A549 (cell line): ENCODE data around the gene FZD4. TPM values are rescaled to one million over a fixed set of nuclear protein-coding genes. Genes with fewer than 3 reads are reported as not detected.

Experiments used
- ATAC-seq, 2 experiments: fragments of 200-7000 bp in 1 of 2; fragments of >200 bp in 1 of 2; cut with Nextera tagmentation in 1 of 2; cut with Tn5 transposase in 1 of 2; 3 replicates each; pipeline versions ENCODE4 v1.8.0 to v1.9.1; 2018 to 2020; ENCODE audit warnings: mild to moderate bottlenecking in 1 of 2, moderate library complexity in 1 of 2
- CTCF ChIA-PET: fragments of 300-600 bp; sonication (Branson Sonifier 250); formaldehyde crosslinking; extraction: SDS; loops from one replicate; lab custom pipeline; 2021; ENCODE audit warnings: antibody characterized with exemption, inconsistent platforms; lab: Yijun Ruan, JAX
- POLR2A ChIA-PET: fragments of 350-600 bp; formaldehyde crosslinking; extraction: SDS; loops from one replicate; lab custom pipeline; 2021; ENCODE audit warnings: antibody characterized with exemption, inconsistent platforms; lab: Yijun Ruan, JAX
- DNase-seq, 2 experiments: peaks; one replicate each; pipeline versions ENCODE4 v3.0.0 to v3.0.0-alpha.2; 2011 to 2016; ENCODE audit warnings: low read depth in 1 of 2, low spot score in 1 of 2
- FAIRE-seq: peaks from 2 replicates; lab custom pipeline; 2011; peaks lifted over from hg19 to GRCh38; lab: Jason Lieb, UNC
- H3K27ac ChIP-seq, 2 experiments: fragments of >200 bp; sonication (Bioruptor Twin); formaldehyde crosslinking; 3 replicates each; pipeline ENCODE4 v1.5.1; 2016 to 2017
- H3K4me1 ChIP-seq: fragments of >200 bp; sonication (Bioruptor Twin); formaldehyde crosslinking; 3 replicates; pipeline ENCODE4 v1.6.1; 2016
- H3K4me2 ChIP-seq: fragments of >200 bp; sonication (Bioruptor Twin); formaldehyde crosslinking; 3 replicates; pipeline ENCODE4 v1.6.1; 2016
- H3K4me3 ChIP-seq: fragments of >200 bp; sonication (Bioruptor Twin); formaldehyde crosslinking; 3 replicates; pipeline ENCODE4 v1.5.1; 2016
- H3K9me3 ChIP-seq: fragments of >200 bp; sonication (Bioruptor Twin); formaldehyde crosslinking; 3 replicates; pipeline ENCODE4 v1.6.1; 2016
- CBX2 ChIP-seq: fragments of 200-600 bp; sonication (generic); IDR thresholded peaks from 2 replicates; pipeline ENCODE4 v1.6.1; 2016; ENCODE audit warnings: low read depth, mild to moderate bottlenecking, borderline replicate concordance
- CBX8 ChIP-seq: fragments of 200-600 bp; sonication (generic); IDR thresholded peaks from 2 replicates; pipeline ENCODE4 v1.6.1; 2016
- CEBPB ChIP-seq, 2 experiments: fragments of >200 bp in 1 of 2; sonication (Bioruptor Twin) in 1 of 2; formaldehyde crosslinking in 1 of 2; IDR thresholded peaks; 2 replicates each; pipeline ENCODE4 v1.6.1; 2012 to 2016
- CHD4 ChIP-seq: fragments of 200-600 bp; sonication (generic); IDR thresholded peaks from 2 replicates; pipeline ENCODE4 v1.6.1; 2016; ENCODE audit warnings: antibody characterized with exemption, mild to moderate bottlenecking, borderline replicate concordance
- EHF ChIP-seq: fragments of 250-450 bp; sonication (Bioruptor Pico); IDR thresholded peaks from 2 replicates; pipeline ENCODE4 v1.5.0; 2020; ENCODE audit warnings: mild to moderate bottlenecking
- EP300 ChIP-seq, 2 experiments: fragments of >200 bp; sonication (Bioruptor Twin); formaldehyde crosslinking; IDR thresholded peaks; 2 replicates in 1 of 2; 3 replicates in 1 of 2; pipeline ENCODE4 v1.6.1; 2016 to 2017
- FOSB ChIP-seq: fragments of 250-450 bp; sonication (Bioruptor Pico); IDR thresholded peaks from 2 replicates; pipeline ENCODE4 v1.5.0; 2020; ENCODE audit warnings: mild to moderate bottlenecking, moderate library complexity
- GATA3 ChIP-seq: IDR thresholded peaks from 2 replicates; pipeline ENCODE4 v1.6.1; 2012; ENCODE audit warnings: borderline replicate concordance
- HDAC2 ChIP-seq: fragments of 200-600 bp; sonication (generic); IDR thresholded peaks from 2 replicates; pipeline ENCODE4 v1.6.1; 2016
- HES2 ChIP-seq: fragments of >200 bp; sonication (Bioruptor Twin); formaldehyde crosslinking; IDR thresholded peaks from 2 replicates; pipeline ENCODE4 v1.6.1; 2016
- HEYL ChIP-seq: fragments of 250-450 bp; sonication (Bioruptor Pico); IDR thresholded peaks from 2 replicates; pipeline ENCODE4 v1.8.0; 2021; ENCODE audit warnings: mild to moderate bottlenecking, moderate library complexity
- HOXA7 ChIP-seq: fragments of 250-450 bp; sonication (Bioruptor Pico); IDR thresholded peaks from 2 replicates; pipeline ENCODE4 v1.5.0; 2020; ENCODE audit warnings: mild to moderate bottlenecking, moderate library complexity
- HOXB5 ChIP-seq: fragments of 250-450 bp; sonication (Bioruptor Pico); IDR thresholded peaks from 2 replicates; pipeline ENCODE4 v1.5.0; 2020; ENCODE audit warnings: mild to moderate bottlenecking, moderate library complexity
- JUN ChIP-seq, 2 experiments: fragments of >200 bp; sonication (Bioruptor Twin); formaldehyde crosslinking; IDR thresholded peaks; 2 replicates in 1 of 2; 3 replicates in 1 of 2; pipeline ENCODE4 v1.6.1; 2016 to 2017
- KDM1A ChIP-seq: fragments of 200-600 bp; sonication (generic); IDR thresholded peaks from 2 replicates; pipeline ENCODE4 v1.6.1; 2016; ENCODE audit warnings: low read depth, mild to moderate bottlenecking
- MAFK ChIP-seq: fragments of 450-650 bp; IDR thresholded peaks from 2 replicates; pipeline ENCODE4 v1.6.1; 2014; ENCODE audit not compliant: partially characterized antibody
- MAZ ChIP-seq: fragments of 150-350 bp; IDR thresholded peaks from 2 replicates; pipeline ENCODE4 v1.6.1; 2014; ENCODE audit warnings: antibody characterized with exemption, low read depth, low read length, borderline replicate concordance
- MYC ChIP-seq: IDR thresholded peaks from 2 replicates; pipeline ENCODE4 v1.6.1; 2012; ENCODE audit warnings: mild to moderate bottlenecking, inconsistent platforms, low read length, improper control_type of control experiment, borderline replicate concordance
- NPAS2 ChIP-seq: fragments of 250-450 bp; sonication (Bioruptor Pico); IDR thresholded peaks from 2 replicates; pipeline ENCODE4 v1.8.0; 2022; ENCODE audit warnings: mild to moderate bottlenecking, moderate library complexity, borderline replicate concordance
- POLR2AphosphoS2 ChIP-seq: conservative IDR thresholded peaks from 2 replicates; pipeline ENCODE4 v1.6.1; 2012; ENCODE audit warnings: low read length, improper control_type of control experiment, inconsistent platforms
- RFX5 ChIP-seq: fragments of 450-650 bp; IDR thresholded peaks from 2 replicates; pipeline ENCODE4 v1.7.1; 2014; ENCODE audit warnings: antibody characterized with exemption, mild to moderate bottlenecking, moderate library complexity
- TFCP2L1 ChIP-seq: fragments of 250-450 bp; sonication (Bioruptor Pico); IDR thresholded peaks from 2 replicates; pipeline ENCODE4 v1.5.0; 2021; ENCODE audit warnings: mild to moderate bottlenecking
- TP53 ChIP-seq: fragments of 250-450 bp; sonication (Bioruptor Pico); IDR thresholded peaks from 2 replicates; pipeline ENCODE4 v1.5.0; 2021; ENCODE audit warnings: mild to moderate bottlenecking, moderate library complexity
- ZC3H11A ChIP-seq: fragments of 450-650 bp; IDR thresholded peaks from 2 replicates; pipeline ENCODE4 v1.6.1; 2014; ENCODE audit warnings: antibody characterized with exemption, mild to moderate bottlenecking
- ZFP36 ChIP-seq: fragments of 450-650 bp; IDR thresholded peaks from 2 replicates; pipeline ENCODE4 v1.6.1; 2014; ENCODE audit warnings: borderline replicate concordance; ENCODE audit not compliant: partially characterized antibody
- ZSCAN20 ChIP-seq: fragments of 250-450 bp; sonication (Bioruptor Pico); IDR thresholded peaks from 2 replicates; pipeline ENCODE4 v1.8.0; 2022; ENCODE audit warnings: mild to moderate bottlenecking, moderate library complexity
- WGBS: methylation state at CpG from one replicate; pipeline ENCODE4 v1.1.6; 2017; ENCODE audit errors: missing lambda C conversion rate; 5-methylcytosine and 5-hydroxymethylcytosine counted together
- polyA plus RNA-seq, 4 experiments: library from polyadenylated mRNA; depleted of rRNA in 3 of 4; stranded (reverse); fragments of >200 nt; fragmentation: RNase III in 1 of 4; extraction: RNeasy Plus Mini Kit Qiagen cat#74134 plus additional on column Dnase treatment in 1 of 4; gene quantifications; 2 replicates in 3 of 4; 3 replicates in 1 of 4; pipeline ENCODE4 v1.2.3, GENCODE V29; 2011 to 2017
- TF ChIP-seq, protein P1 (sequence below): fragments of 250-450 bp; sonication (Bioruptor Pico); IDR thresholded peaks from 2 replicates; pipeline ENCODE4 v1.5.0; 2021; ENCODE audit warnings: mild to moderate bottlenecking, moderate library complexity, borderline replicate concordance
- TF ChIP-seq, protein P2 (sequence below): IDR thresholded peaks from 2 replicates; pipeline ENCODE4 v1.6.1; 2012; ENCODE audit warnings: low read depth, borderline replicate concordance
- TF ChIP-seq, protein P3 (sequence below): IDR thresholded peaks from 2 replicates; pipeline ENCODE4 v1.6.1; 2012

FZD4 gene
- polyA plus RNA-seq, 2 of the 4 experiments (the other 2 are of a cell fraction): 0.67 to 0.90 TPM

- FAIRE-seq: no peak
- no peak overlapping the region for H3K4me3 ChIP-seq
- no peak overlapping the region for H3K27ac ChIP-seq
- POLR2A ChIA-PET: no interaction called here
- no peak for DNase-seq
- 0 out of 3 replicates have a peak, but pooled peaks cover 4% of the 10 kb centered on the region for H3K9me3 ChIP-seq
- 47% methylated on average over 7 of the region's 7 CpGs for WGBS
- CTCF ChIA-PET: interaction anchor here (0.6 to 0.8 kb wide), 3 partner anchors 11 to 311 kb away, joined by 3 to 4 read pairs (median 3); no protein-coding TSS in a partner anchor
- no peak for TF ChIP-seq RFX5
- TF ChIP-seq ZFP36: no peak
- no peak for TF ChIP-seq EHF (CRISPR knock-in tag)
- TF ChIP-seq FOSB (CRISPR knock-in tag): no peak
- TF ChIP-seq MAZ: no peak
- TF ChIP-seq CHD4: no peak
- TF ChIP-seq ZC3H11A: no peak
- TF ChIP-seq CBX2: no peak
- TF ChIP-seq HOXA7 (CRISPR knock-in tag): no peak
- TF ChIP-seq, protein P1, sequence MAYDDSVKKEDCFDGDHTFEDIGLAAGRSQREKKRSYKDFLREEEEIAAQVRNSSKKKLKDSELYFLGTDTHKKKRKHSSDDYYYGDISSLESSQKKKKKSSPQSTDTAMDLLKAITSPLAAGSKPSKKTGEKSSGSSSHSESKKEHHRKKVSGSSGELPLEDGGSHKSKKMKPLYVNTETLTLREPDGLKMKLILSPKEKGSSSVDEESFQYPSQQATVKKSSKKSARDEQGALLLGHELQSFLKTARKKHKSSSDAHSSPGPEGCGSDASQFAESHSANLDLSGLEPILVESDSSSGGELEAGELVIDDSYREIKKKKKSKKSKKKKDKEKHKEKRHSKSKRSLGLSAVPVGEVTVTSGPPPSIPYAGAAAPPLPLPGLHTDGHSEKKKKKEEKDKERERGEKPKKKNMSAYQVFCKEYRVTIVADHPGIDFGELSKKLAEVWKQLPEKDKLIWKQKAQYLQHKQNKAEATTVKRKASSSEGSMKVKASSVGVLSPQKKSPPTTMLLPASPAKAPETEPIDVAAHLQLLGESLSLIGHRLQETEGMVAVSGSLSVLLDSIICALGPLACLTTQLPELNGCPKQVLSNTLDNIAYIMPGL: no peak
- TF ChIP-seq GATA3: no peak
- TF ChIP-seq CEBPB (IDR thresholded peaks at IDR 0.05): no peak
- no peak for TF ChIP-seq TP53
- TF ChIP-seq ZSCAN20: no peak
- no peak for TF ChIP-seq POLR2AphosphoS2
- TF ChIP-seq EP300 (IDR thresholded peaks at IDR 0.05): no peak
- TF ChIP-seq, all 56 proteins: peak for 0
- Histone ChIP-seq H3K4me1 (no peaks in the 10 kb centered on the region; the same call in 2 of the 3 replicates), H3K4me2 (no peak overlapping the region)
- no peak; a peak in 2 of 6 replicates for ATAC-seq
These were observed 23.1 kb upstream of the FZD4 start for GRCh38 chr11:86978247-86978646.

DNA sequence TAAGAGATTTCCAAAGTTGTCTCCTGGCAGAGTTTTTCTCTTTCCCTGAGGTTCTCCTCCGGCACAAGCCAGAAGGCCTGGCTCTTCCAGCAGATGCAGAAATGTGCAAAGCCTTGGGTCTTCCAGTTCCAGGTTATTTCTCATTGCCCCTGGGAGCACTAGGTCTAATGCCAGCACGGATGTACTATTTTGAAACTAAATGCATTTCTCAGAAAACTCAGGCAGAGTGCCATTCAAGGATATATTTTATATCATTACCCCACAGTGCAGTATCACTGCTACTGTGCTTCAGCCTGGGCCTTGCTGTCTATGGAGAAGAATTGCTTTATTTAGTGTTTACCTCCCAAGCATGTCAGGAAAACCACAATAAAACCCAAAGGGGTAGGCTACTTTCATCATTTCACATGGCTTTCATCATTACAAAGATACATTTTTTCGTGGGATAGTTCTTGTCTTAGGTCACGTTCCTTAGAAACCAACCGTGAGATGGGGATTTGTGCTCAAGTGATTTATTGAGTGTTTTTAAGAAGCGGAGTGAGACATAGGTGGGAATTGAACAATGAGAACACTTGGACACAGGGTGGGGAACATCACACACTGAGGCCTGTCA is 22.4 kb upstream of the FZD4 start:
- no peak overlapping the region for H3K4me2 ChIP-seq
- H3K27ac ChIP-seq: no peak overlapping the region
- H3K4me3 ChIP-seq: no peak overlapping the region
- CTCF ChIA-PET: interaction anchor here (0.8 to 2.2 kb wide), 4 partner anchors 18 to 312 kb away, joined by 3 to 12 read pairs (median 4); no protein-coding TSS in a partner anchor
- FAIRE-seq (no peak), DNase-seq (no peak), ATAC-seq (no peak)
- no peaks in the 10 kb centered on the region for H3K4me1 ChIP-seq
- POLR2A ChIA-PET: no interaction called here
- 65% methylated on average over 6 of the region's 6 CpGs for WGBS
- peaks cover 6% of the 10 kb centered on the region for H3K9me3 ChIP-seq
- TF ChIP-seq MAFK: no peak
- TF ChIP-seq HOXB5 (CRISPR knock-in tag): no peak
- TF ChIP-seq MAZ: no peak
- TF ChIP-seq HDAC2: no peak
- no peak for TF ChIP-seq KDM1A
- TF ChIP-seq, protein P2, sequence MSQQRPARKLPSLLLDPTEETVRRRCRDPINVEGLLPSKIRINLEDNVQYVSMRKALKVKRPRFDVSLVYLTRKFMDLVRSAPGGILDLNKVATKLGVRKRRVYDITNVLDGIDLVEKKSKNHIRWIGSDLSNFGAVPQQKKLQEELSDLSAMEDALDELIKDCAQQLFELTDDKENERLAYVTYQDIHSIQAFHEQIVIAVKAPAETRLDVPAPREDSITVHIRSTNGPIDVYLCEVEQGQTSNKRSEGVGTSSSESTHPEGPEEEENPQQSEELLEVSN: no peak
- TF ChIP-seq NPAS2 (CRISPR knock-in tag): no peak
- TF ChIP-seq CEBPB (IDR thresholded peaks at IDR 0.05): no peak
- TF ChIP-seq HES2: no peak
- TF ChIP-seq JUN (IDR thresholded peaks at IDR 0.05): no peak
- TF ChIP-seq GATA3: no peak
- TF ChIP-seq, protein P1: no peak
- TF ChIP-seq, protein P3, sequence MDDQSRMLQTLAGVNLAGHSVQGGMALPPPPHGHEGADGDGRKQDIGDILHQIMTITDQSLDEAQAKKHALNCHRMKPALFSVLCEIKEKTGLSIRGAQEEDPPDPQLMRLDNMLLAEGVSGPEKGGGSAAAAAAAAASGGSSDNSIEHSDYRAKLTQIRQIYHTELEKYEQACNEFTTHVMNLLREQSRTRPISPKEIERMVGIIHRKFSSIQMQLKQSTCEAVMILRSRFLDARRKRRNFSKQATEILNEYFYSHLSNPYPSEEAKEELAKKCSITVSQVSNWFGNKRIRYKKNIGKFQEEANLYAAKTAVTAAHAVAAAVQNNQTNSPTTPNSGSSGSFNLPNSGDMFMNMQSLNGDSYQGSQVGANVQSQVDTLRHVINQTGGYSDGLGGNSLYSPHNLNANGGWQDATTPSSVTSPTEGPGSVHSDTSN: no peak
- no peak for TF ChIP-seq MYC
- no peak for TF ChIP-seq HEYL (CRISPR knock-in tag)
- TF ChIP-seq TFCP2L1 (CRISPR knock-in tag): no peak
- TF ChIP-seq CBX8: no peak
